ENCODE measurements around the gene FRYL. TPM values are rescaled to one million over a fixed set of nuclear protein-coding genes. Genes with fewer than 3 reads are reported as not detected.
"Not testable (repeated sequence)": the region's sequence is repeated elsewhere in the genome, so short reads cannot be mapped to it uniquely, and the experiment has no call there.

The FRYL gene
- total RNA-seq, 3 donors from 2014 or later: 205 to 416 (median 330) TPM

DNA sequence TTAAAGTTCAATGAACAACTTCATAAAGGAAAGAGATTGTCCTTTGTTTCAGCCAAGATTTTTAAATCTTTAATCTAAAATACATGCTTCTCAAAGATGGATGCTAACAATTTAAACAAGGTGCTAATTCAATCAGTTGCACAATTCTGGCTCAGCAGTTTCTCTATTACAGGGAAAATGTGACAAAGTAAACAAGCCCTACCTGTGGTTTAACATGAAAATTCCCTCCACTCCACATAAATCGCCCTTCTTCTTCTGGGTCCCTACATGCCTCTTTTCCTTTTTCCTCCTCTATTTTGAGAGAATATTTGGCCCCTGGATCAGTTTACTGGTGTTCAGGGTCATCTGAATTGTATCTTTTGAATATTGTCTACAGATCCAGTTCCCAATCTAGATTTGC, 80.6 kb downstream of the FRYL start:
- no peaks in the 10 kb centered on the region for H3K9me3 ChIP-seq
- intact Hi-C loops (cut with DNase I, micrococcal nuclease): no loop called here
- TF ChIP-seq, protein P1, sequence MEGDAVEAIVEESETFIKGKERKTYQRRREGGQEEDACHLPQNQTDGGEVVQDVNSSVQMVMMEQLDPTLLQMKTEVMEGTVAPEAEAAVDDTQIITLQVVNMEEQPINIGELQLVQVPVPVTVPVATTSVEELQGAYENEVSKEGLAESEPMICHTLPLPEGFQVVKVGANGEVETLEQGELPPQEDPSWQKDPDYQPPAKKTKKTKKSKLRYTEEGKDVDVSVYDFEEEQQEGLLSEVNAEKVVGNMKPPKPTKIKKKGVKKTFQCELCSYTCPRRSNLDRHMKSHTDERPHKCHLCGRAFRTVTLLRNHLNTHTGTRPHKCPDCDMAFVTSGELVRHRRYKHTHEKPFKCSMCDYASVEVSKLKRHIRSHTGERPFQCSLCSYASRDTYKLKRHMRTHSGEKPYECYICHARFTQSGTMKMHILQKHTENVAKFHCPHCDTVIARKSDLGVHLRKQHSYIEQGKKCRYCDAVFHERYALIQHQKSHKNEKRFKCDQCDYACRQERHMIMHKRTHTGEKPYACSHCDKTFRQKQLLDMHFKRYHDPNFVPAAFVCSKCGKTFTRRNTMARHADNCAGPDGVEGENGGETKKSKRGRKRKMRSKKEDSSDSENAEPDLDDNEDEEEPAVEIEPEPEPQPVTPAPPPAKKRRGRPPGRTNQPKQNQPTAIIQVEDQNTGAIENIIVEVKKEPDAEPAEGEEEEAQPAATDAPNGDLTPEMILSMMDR (IDR thresholded peaks at IDR 0.05): no peak
- no peaks in the 10 kb centered on the region for H3K36me3 ChIP-seq (ENCODE audit: low read depth)
- peaks cover 11% of the 10 kb centered on the region for H3K4me1 ChIP-seq (ENCODE audit: low read depth)
- no peak overlapping the region for H3K4me3 ChIP-seq
- peak; percentile 34 for ATAC-seq
- no peak for DNase-seq

GRCh38 chr4:48698029-48698971, 81.8 kb downstream of the FRYL start:
- peak; percentile 85 for ATAC-seq
- intact Hi-C loops (cut with DNase I, micrococcal nuclease): no loop called here
- no peak overlapping the region for H3K4me3 ChIP-seq

DNA sequence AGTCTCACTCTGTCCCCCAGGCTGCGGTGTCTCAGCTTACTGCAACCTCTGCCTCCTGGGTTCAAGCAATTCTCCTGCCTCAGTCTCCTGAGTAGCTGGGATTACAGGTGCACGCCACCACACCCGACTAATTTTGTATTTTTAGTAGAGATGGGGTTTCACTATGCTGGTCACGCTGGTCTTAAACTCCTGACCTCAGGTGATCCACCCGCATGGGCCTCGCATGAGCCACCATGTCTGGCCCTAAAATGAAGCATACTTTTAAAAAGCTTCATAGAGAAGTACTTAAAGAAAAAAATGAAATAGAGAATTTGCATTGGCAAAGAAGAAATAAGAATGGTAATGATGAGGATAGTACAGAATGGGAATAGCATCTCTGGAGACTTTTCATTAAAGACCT, 82.6 kb downstream of the FRYL start:
- ATAC-seq; DNase-seq; H3K4me3 ChIP-seq; H3K9me3 ChIP-seq; intact Hi-C loops (cut with DNase I, micrococcal nuclease); H3K36me3 ChIP-seq (ENCODE audit: low read depth): not testable (repeated sequence)
- peaks cover 11% of the 10 kb centered on the region for H3K4me1 ChIP-seq (ENCODE audit: low read depth)

More at GRCh38 chr4:48698029-48698971, 81.8 kb downstream of the FRYL start:
- Histone ChIP-seq H3K9me3 (no peaks in the 10 kb centered on the region), H3K4me1 (ENCODE audit: low read depth) (peaks cover 11% of the 10 kb centered on the region), H3K36me3 (ENCODE audit: low read depth) (no peaks in the 10 kb centered on the region)
- TF ChIP-seq, protein P1 (IDR thresholded peaks at IDR 0.05): no peak
- peak in 1 of 3 donors; percentile 74 for DNase-seq

- peaks cover 11% of the 10 kb centered on the region for H3K4me1 ChIP-seq (ENCODE audit: low read depth)
- no peaks in the 10 kb centered on the region for H3K36me3 ChIP-seq (ENCODE audit: low read depth)
- TF ChIP-seq, protein P1 (IDR thresholded peaks at IDR 0.05): no peak
- DNase-seq (no peak), ATAC-seq (no peak)
- H3K9me3 ChIP-seq: no peaks in the 10 kb centered on the region
- intact Hi-C loops (cut with DNase I, micrococcal nuclease): no loop called here
- no peak overlapping the region for H3K4me3 ChIP-seq
Observed at GRCh38 chr4:48694824-48695223, 85.3 kb downstream of the FRYL start.

DNA sequence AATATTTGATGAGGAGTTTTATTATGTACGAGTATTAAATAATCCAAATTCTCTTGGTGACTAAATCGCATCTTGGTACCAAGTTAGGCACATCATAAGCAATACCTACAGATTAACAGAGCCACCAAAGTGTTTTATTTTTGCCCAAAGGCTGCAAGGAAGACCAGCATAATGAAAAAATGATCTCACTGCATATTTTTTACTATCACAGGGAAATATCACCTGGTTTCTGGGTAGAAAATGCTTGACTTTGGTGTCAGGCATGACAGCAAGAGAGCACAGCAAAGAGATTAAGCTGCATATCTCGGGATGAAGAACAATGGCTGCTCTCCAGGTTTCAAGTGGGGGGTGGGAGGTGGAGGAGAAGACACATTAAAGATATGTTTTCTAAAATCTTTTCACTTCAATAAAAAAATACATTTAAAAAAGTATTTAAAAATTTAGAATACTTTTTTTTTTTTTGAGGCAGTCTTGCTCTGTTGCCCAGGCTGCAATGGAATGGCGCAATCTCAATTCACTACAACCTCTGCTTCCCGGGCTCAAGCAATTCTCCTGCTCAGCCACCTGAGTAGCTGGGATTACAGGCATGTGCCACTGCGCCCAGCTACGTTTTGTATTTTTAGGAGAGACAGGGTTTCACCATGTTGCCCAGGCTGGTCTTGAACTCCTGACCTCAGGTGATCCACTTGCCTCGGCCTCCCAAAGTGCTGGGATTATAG, 86.1 kb downstream of the FRYL start:
- ATAC-seq (no peak), DNase-seq (no peak)
- TF ChIP-seq, protein P1 (IDR thresholded peaks at IDR 0.05): no peak
- peaks cover 11% of the 10 kb centered on the region for H3K4me1 ChIP-seq (ENCODE audit: low read depth)
- H3K36me3 ChIP-seq (ENCODE audit: low read depth): no peaks in the 10 kb centered on the region
- no peaks in the 10 kb centered on the region for H3K9me3 ChIP-seq
- no peak overlapping the region for H3K4me3 ChIP-seq
- intact Hi-C loops (cut with DNase I, micrococcal nuclease): no loop called here

DNA sequence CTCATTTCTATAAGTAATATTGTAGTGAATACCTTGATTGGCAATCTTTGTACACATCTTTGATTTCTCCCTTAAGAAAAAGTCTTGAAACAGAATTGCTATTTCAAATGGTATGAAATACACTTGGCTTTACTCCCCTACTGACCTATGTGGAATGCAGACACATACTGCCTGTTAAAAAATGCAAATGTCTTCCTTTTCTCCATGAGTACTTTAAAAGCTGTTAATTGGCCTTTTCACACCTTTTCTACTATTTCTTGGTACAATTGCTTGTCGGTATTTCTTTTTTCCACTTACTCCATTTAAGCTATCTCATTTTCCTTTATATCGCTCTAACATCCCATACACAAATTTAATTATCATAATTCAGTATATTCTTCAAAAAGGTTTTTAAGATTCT, 87.2 kb downstream of the FRYL start:
- no peak for ATAC-seq
- TF ChIP-seq, protein P1 (IDR thresholded peaks at IDR 0.05): no peak
- DNase-seq: no peak
- no peaks in the 10 kb centered on the region for H3K9me3 ChIP-seq
- no peaks in the 10 kb centered on the region for H3K36me3 ChIP-seq (ENCODE audit: low read depth)
- no peak overlapping the region for H3K4me3 ChIP-seq
- H3K4me1 ChIP-seq (ENCODE audit: low read depth): peaks cover 2% of the 10 kb centered on the region
- intact Hi-C loops (cut with DNase I, micrococcal nuclease): no loop called here
